ENCODE measurements around the gene ANGEL1. TPM values are rescaled to one million over a fixed set of nuclear protein-coding genes. Genes with fewer than 3 reads are reported as not detected.

ANGEL1 gene
- total and polyA plus RNA-seq, 2 of the 8 experiments (the other 6 are each of a cell fraction or from before 2014, with no cell fraction given) = 26.8 to 27.2 TPM

- no peak for TF ChIP-seq RXRA (IDR thresholded peaks at IDR 0.05; ENCODE audit: insufficient read depth, low read depth, low read length)
- TF ChIP-seq RFX5 (IDR thresholded peaks at IDR 0.05; ENCODE audit: borderline replicate concordance, low read depth, low read length) = no peak
- no peak; the same call in 1 of the 2 replicates for TF ChIP-seq GABPA (IDR thresholded peaks at IDR 0.05; ENCODE audit: borderline replicate concordance, insufficient read depth, low read length)
- no peak for TF ChIP-seq EZH2 (IDR thresholded peaks at IDR 0.05; ENCODE audit: low read depth, low read length, severe bottlenecking)
- peak; percentile 66 for TF ChIP-seq NRF1 (IDR thresholded peaks at IDR 0.05; ENCODE audit: low read depth, low read length)
- no peak for TF ChIP-seq TAF1 (IDR thresholded peaks at IDR 0.05; ENCODE audit: low read depth, low read length)
- TF ChIP-seq FOSL1 (IDR thresholded peaks at IDR 0.05; ENCODE audit: insufficient read depth, low read depth, low read length) = no peak
- no peak for TF ChIP-seq EP300 (IDR thresholded peaks at IDR 0.05; ENCODE audit: borderline replicate concordance in 1 of 2, low read depth in 2 of 2, low read length in 2 of 2)
- no peak for TF ChIP-seq USF2 (IDR thresholded peaks at IDR 0.05; ENCODE audit: low read length)
- no peak for TF ChIP-seq TAF7 (optimal IDR thresholded peaks at IDR 0.05; ENCODE audit: borderline replicate concordance, low read depth, low read length)
- no peak for TF ChIP-seq HDAC2 (IDR thresholded peaks at IDR 0.05; ENCODE audit: borderline replicate concordance in 1 of 2, low read depth in 2 of 2, low read length in 2 of 2)
- TF ChIP-seq SUZ12 (IDR thresholded peaks at IDR 0.05; ENCODE audit: low read length) = peak; percentile 48
- no peak for TF ChIP-seq RAD21 (IDR thresholded peaks at IDR 0.05 in 1 of 2, conservative IDR thresholded peaks at IDR 0.05 in 1 of 2; ENCODE audit: low read depth in 2 of 2, low read length in 2 of 2)
- no peak for TF ChIP-seq JUN (IDR thresholded peaks at IDR 0.05; ENCODE audit: low read depth, low read length)
- no peak for TF ChIP-seq ATF2 (IDR thresholded peaks at IDR 0.05; ENCODE audit: low read length)
- no peak for TF ChIP-seq TCF12 (IDR thresholded peaks at IDR 0.05; ENCODE audit: low read depth, low read length)
These were observed 51.3 kb downstream of the ANGEL1 start, which contains the start of gene VASH1 (continued) for GRCh38 chr14:76761136-76761959.

Data from H1 (cell line).